ENCODE results near the gene AQR. TPM values are rescaled to one million over a fixed set of nuclear protein-coding genes. Genes with fewer than 3 reads are reported as not detected.
"Not testable (repeated sequence)": the region's sequence is repeated elsewhere in the genome, so short reads cannot be mapped to it uniquely, and the experiment has no call there.

The AQR gene
- total RNA-seq, 4 donors from 2014 or later = 23.3 to 31.7 (median 27.2) TPM

DNA sequence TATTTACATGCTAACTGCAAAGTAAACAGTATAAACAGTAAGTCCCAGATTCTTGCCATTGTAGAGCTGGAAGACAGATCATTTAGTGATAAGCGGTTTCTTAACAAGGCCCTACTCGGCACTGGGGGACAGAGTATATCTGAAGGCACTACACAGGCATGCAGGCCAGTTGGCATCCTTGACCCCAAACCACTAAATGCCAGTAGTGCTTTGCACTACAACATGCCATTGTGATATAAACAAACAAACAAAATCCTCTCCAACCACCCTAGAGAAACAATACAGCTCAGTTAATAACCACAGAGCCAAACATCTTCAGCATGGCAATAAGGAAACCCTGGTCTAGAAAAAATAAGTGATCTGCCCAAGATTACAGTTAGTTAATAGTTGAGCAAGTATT lies 5.3 kb downstream of the AQR start:
- no peak for DNase-seq (ENCODE audit: low spot score)

DNA sequence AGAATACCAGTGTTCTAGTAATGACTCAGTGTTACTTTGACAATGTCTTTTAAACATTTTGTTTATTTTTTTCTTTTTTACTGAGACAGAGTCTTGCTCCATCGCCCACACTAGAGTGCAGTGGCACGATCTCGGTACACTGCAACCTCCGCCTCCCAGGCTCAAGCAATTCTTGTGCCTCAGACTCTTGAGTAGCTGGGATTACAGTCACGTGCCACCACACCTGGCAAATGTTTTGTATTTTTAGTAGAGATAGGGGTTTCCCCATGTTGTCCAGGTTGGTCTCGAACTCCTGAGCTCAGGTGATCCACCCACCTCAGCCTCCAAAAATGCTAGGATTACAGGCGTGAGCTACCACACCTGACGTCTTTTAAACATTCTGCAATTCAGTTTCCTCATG lies 15.7 kb downstream of the AQR start:
- no peak for ATAC-seq (ENCODE audit: low FRiP score)
- TF ChIP-seq, protein P1, sequence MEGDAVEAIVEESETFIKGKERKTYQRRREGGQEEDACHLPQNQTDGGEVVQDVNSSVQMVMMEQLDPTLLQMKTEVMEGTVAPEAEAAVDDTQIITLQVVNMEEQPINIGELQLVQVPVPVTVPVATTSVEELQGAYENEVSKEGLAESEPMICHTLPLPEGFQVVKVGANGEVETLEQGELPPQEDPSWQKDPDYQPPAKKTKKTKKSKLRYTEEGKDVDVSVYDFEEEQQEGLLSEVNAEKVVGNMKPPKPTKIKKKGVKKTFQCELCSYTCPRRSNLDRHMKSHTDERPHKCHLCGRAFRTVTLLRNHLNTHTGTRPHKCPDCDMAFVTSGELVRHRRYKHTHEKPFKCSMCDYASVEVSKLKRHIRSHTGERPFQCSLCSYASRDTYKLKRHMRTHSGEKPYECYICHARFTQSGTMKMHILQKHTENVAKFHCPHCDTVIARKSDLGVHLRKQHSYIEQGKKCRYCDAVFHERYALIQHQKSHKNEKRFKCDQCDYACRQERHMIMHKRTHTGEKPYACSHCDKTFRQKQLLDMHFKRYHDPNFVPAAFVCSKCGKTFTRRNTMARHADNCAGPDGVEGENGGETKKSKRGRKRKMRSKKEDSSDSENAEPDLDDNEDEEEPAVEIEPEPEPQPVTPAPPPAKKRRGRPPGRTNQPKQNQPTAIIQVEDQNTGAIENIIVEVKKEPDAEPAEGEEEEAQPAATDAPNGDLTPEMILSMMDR (IDR thresholded peaks at IDR 0.05) = no peak
- no peak for DNase-seq (ENCODE audit: low spot score)

More for the DNA sequence above, 5.3 kb downstream of the AQR start:
- ATAC-seq (ENCODE audit: low FRiP score) = no peak
- TF ChIP-seq, protein P1 (IDR thresholded peaks at IDR 0.05) = no peak

DNA sequence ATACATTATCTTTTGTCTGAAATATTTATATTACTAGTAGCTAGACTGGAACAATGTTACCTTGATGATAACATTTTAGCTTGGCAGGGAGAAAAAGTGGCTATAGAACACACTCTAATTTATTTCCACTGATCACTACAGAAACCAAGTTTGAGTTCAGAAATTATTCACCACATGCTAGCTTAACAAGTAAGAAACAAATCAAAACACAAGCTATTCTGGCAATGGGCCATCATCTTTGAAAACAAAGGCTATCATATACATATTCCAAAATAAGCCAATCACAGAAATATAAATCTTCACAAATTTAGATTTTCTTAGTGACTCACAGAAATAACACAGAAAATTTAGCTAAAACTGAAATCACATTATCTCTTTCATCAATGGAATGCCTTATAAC lies 17.1 kb downstream of the AQR start:
- TF ChIP-seq, protein P1 (IDR thresholded peaks at IDR 0.05) = no peak
- DNase-seq (ENCODE audit: low spot score) = no peak
- no peak for ATAC-seq (ENCODE audit: low FRiP score)

DNA sequence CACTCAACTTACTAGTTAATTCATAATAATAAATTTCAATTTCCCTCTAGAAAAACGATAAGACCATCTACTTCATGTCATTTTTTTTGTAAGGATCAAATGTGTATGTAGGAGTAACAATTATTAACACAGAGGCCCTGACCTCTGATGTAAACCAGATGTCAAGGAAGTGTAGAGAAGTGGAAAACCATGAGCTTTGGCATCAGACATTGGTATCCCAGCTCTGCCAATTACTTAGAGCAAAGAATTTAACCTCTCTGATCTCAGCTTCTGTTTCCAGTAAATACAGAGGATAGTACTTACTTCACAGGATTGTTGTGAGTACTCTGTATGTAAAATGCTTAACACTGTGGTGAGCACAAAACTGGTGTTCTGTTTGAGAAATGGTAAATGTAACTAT lies 17.5 kb downstream of the AQR start:
- TF ChIP-seq, protein P1 (IDR thresholded peaks at IDR 0.05) = no peak
- DNase-seq (ENCODE audit: low spot score) (no peak), ATAC-seq (ENCODE audit: low FRiP score) (no peak)

DNA sequence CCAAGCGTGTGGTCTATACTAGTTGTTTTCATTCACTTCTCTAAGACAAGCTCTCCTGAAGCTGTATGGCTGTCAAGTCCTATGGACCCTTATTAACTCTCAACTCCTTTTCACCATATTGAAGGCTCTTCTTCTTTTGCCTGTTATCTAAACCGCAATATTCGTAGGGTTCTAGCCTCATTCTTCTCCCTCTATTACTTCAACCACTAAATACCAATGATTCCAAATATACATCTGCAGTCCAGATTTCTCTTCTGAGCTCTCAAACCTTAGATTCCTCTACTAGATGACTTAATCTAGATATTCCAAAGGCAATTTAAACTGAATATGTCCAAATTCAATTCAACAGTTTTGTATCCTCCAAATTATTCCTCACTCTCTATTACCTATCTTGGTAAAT lies 24.6 kb downstream of the AQR start:
- TF ChIP-seq, protein P1 (IDR thresholded peaks at IDR 0.05) = no peak
- DNase-seq (ENCODE audit: low spot score) = no peak

DNA sequence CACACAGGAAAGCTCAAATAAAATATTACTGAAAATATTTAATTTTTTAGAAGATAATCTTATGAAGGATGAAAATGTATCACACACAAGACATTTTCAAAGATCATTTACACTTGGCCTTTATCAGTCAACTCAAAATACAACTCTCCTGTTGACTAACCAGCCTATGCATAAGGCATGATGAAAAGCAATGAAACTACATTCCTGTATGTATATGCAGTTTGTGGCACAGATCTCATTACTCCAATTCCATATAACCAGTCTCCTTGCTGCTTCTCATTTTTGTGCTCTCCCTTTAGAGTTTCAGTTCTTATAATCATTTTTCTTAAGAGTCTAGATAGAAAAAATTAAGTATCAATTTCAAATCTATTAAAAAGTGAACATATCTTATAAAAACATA lies 25.8 kb downstream of the AQR start:
- TF ChIP-seq, protein P1 (IDR thresholded peaks at IDR 0.05) = no peak
- DNase-seq (ENCODE audit: low spot score) (no peak), ATAC-seq (ENCODE audit: low FRiP score) (no peak)

More for the DNA sequence above, 24.6 kb downstream of the AQR start:
- ATAC-seq (ENCODE audit: low FRiP score) = no peak

DNA sequence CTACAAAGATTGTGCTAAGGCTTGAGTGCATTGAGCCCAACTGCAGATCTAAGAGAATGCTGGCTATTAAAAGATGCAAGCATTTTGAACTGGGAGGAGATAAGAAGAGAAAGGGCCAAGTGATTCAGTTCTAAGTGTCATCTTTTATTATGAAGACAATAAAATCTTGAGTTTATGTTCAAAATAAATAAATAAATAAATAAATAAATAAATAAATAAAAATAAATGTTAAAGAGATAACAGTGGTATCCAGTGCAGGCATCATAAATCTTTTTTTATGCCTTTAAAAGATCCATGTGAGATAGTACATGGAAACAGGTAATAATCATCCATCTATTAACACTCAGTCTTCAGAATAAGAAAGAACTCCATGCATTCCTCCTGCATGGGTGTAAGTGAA lies 26.3 kb downstream of the AQR start:
- ATAC-seq (ENCODE audit: low FRiP score); DNase-seq (ENCODE audit: low spot score): not testable (repeated sequence)

DNA sequence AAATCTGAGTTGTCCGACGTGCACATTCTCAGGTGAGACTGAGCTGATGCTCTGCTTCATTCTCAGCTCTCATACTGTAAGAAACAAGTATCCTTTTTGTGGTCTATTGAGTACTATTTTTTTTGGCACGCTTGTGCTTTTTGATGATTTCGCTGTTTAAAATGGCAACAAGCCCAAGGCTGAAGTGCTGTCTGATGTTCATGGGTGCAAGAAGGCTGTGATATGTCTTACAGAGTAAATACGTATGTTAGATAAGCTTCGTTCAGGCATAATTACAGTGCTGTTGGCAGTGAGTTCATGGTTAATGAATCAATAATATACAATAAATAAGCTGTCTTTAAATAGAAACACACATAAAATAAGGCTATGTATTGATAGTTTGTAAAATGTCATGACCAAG lies 27.2 kb downstream of the AQR start:
- TF ChIP-seq, protein P1 (IDR thresholded peaks at IDR 0.05) = no peak
- DNase-seq (ENCODE audit: low spot score) = no peak
- no peak for ATAC-seq (ENCODE audit: low FRiP score)
